GM18511 (cell line): Measurements from ENCODE around the gene CLIP3.
A peak's percentile ranks its signal among the peaks of the same experiment; 100 is the strongest.
"Not testable (repeated sequence)": the region's sequence is repeated elsewhere in the genome, so short reads cannot be mapped to it uniquely, and the experiment has no call there.

ENCODE experiments used
- ATAC-seq: cut with Tn5 transposase; IDR thresholded peaks from one replicate; pipeline ENCODE4 v1.9.1; 2021; ENCODE audit warnings: mild to moderate bottlenecking, moderate library complexity; ENCODE audit not compliant: unreplicated experiment

Gene CLIP3

DNA sequence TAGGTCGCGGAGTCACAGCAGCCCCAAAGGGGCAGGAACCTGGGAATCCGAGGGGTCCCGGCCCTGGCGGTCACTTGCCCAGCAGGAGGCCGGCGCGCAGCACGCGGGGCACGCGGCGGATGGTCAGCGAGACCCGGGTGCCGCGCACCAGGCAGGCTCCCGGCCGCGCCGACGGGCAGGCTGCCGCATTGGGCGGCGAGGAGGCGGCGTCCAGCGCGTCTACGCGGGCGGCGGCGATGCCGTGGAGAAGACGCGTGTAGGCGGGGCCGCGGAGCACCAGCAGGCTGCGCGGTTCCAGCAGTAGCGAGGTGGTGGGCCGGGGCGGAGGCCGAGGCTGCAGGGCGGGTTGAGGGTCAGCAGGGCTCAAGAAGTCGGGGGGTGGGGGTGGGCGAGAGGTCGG lies 23.5 kb downstream of the CLIP3 start:
- no peak for ATAC-seq

- ATAC-seq, result no peak
These were observed 24.2 kb downstream of the CLIP3 start, which contains the start of gene SYNE4 for GRCh38 chr19:36008336-36008978. Gene SYNE4 (minus strand): TSS chr19:36008813. CDS start chr19:36008681, 132 bp downstream.

GRCh38 chr19:36006955-36007354 lies 25.7 kb downstream of the CLIP3 start:
- no peak for ATAC-seq

- no peak for ATAC-seq
These were observed 29.4 kb downstream of the CLIP3 start for GRCh38 chr19:36003284-36003683.

GRCh38 chr19:36001605-36002004 lies 31.1 kb downstream of the CLIP3 start:
- no peak for ATAC-seq

DNA sequence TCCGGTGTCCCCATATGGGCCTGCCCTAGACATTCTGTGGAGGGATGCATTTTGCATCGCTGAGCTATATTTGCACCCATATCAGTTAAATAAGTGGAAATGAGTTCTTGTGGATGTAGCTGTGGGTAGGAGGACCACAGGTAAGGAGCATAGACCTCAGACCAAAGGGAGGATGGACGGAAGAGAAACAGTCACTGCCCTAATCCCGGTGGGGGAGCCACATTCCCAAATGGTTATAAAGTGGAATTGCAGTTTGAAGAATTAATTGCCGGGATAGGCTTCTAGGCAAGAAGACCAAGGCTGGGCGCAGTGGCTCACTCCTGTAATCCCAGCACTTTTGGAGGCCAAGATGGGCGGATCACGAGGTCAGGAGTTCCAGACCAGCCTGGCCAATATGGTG lies 35.9 kb downstream of the CLIP3 start:
- no peak for ATAC-seq

DNA sequence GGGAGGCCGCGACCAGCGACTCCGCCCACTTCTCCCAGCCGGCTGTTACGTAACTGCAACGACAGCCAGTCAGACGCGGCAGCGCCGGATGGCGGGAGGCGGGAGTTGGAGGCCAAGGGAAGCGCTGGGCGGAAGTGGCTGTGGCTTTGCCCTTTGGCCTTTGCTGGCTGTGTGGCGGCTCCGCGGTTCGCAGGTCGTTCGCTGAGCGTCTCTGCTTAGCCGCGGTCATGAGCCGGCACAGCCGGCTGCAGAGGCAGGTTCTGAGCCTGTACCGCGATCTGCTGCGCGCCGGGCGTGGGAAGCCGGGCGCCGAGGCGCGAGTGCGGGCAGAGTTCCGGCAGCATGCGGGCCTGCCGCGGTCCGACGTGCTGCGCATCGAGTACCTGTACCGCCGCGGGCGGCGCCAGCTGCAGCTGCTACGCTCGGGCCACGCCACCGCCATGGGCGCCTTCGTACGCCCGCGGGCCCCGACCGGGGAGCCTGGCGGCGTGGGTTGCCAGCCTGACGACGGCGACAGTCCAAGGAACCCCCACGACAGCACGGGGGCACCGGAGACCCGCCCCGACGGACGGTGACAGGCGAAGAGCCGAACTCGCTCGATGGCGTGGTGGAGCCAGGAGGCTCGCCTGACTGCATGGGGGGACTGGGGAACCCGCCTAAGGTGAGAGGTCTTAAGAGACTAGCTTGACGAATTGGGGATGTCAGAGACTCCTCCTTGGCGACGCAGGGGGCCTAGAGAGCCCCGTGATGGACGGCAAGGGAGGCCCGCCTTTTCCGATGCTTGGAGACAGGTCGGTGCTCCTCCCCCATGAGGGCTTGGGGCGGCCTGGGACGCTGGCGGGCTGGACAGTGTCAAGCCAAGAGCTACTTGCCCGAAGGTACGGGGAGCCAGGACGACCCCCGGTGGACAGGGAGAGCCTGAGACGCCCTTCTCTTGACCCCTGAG lies 37.4 kb downstream of the CLIP3 start, which contains the start of gene SDHAF1:
SDHAF1 (plus strand) TSS at position 141 of the 946 bp plus-strand sequence; CDS start at position 228, 87 bp downstream.
- ATAC-seq, result peak; percentile 87

DNA sequence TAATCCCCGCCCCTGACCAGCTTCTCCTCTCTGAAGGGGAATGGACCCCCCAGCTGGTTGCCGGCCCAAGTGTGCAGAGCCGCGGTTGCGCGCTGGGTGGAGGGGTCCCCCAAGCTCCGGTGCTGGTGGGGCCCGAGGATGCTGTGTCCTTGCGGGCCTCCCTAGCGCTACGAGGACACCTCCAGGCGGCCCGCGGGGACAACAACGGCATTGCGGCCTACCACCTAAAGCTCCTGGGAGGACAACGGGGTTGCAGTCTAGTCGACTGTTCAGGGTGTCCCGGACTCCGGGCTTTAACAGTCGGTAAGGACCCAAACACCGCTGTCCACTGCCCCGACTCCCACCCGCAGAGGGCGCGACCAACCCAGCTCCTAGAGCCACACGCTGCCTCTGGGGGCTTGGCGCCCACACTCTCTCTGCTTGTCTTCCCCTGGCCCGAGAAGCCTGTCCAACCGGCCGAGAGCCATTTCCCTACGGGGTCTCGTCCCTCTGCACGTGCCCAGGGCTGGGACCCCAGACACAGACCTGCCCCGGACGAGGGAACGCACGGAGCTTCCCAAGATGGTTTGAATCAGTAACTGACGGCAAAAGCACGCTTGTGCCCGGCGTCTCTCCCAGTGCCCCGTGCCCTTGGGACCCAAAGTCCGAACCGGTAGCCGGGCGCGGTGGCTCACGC lies 38.6 kb downstream of the CLIP3 start:
- no peak for ATAC-seq

DNA sequence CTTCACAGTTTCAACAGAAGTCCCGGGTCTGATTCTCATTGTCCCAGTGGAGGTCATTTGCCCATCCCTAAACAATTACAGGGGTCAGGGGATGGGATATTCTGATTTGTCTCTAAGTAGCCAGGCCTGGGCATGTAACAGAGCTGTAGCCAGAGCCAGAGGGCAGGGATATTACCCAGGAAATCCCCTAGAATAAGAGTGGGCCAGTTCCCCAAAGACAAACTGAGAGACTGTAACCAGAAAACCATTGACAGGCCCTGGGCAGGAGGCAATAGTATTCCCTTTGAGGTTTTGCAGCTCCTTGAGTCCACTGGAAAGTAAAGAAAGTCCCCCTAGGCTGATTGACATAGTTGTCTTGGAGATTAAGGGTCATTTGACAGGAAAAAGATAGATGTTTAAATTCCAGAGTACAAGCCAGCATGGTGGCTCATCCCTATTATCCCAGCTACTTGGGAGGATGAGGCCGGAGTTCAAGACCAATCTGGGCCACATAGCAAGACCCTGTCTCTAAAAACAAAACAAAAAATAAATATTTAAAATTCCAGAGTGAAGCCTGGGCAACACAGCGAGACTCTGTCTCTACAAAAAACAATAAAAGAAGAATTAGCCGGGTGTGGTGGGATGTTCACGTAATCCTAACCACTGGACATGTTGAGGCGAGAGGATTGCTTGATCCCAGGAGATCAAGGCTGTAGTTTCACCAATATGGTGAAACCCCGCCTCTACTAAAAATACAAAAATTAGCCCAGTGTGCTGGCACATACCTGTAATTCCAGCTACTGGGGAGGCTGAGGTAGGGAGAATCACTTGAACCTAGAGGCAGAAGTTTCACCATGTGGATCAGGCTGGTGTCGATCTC lies 39.5 kb downstream of the CLIP3 start:
- ATAC-seq, result no peak

DNA sequence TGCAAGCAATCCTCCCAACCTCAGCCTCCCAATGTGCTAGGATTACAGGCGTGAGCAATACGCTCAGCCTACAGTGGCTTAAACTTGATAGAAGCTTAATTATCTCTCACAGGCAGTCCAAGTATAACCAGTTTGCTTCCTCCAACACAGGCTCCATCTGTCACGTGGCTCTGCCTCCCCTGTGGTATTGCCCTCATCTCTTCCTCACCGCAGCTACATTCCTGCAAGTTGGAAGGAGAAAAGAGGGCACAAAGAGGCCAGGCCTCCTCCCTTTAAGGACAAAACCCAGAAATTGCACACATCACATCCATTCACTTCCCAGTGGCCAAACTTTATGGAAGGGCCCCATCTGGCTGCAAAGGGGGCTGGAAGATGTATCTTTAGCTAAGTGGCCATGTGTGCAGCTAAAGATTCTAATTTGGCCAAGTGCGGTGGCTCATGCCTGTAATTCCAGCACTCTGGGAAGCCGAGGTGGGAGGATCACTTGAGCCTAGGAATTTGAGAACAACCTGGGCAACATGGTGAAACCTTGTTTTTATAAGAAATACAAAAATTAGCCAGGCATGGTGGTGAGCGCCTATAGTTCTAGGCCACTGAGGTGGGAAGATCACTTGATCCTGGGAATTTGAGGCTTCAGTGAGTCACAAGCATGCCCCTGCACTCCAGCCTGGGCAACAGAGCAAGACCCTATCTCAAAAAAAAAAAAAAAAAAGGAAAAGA lies 40.8 kb downstream of the CLIP3 start:
- ATAC-seq, result no peak

DNA sequence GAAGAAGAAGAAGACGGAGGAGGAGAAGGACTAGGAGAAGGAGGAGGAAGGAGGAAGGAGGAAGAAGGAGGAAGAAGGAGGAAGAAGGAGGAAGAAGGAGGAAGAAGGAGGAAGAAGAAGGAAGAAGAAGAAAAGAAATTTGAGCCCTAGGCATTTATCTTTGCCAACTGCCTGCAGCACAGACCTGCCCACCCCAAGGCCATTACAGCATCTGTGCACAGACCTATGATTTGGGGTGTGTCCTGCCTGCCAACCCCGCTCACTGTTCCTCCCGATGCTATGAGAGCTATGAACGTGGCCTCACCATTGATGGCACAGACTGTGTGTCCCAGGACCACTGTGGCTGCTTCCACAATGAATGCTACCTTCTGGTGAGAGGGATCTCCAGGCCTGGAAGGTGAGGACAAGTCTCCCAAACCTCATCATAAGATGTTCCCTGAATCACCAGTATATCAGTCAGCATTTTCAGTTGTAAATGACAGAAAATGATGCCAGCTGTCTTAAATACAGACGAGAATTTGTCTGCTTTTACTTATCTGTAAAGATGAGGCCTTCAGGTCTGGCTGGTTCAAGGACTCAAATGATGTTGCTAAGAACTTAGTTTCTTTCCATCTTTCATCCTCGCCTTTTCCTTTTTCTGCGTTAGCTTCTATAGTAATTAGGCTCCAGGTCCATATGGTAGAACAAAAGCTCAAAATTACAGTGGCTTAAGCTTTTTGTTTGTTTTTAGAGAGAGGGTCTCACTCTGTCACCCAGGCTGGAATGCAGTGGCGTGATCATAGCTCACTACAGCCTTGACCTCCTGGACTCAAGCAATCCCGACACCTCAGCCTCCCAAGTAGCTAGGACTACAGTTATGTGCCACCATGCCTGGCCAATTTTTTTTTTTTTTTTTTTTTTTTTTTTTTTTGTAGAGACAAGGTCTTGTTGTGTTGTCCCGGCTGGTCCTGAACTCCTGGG lies 41.6 kb downstream of the CLIP3 start:
- no peak for ATAC-seq

DNA sequence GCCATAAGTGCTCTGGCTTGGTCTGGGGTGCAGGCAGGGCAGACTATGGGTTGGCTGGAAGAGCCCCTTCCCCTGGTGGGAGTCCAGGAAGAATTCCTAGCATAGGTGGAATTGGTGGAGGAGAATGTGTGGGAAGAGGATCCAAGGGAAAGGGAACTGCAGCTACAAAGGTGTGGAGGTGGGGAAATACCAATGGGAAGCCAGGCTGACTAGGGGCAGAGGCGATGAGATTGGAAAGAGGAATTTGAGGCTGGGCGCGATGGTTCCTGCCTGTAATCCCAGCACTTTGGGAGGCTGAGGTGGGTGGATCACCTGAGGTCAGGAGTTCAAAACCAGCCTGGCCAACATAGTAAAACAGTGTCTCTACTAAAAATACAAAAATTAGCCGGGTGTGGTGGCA lies 42.5 kb downstream of the CLIP3 start:
- no peak for ATAC-seq

DNA sequence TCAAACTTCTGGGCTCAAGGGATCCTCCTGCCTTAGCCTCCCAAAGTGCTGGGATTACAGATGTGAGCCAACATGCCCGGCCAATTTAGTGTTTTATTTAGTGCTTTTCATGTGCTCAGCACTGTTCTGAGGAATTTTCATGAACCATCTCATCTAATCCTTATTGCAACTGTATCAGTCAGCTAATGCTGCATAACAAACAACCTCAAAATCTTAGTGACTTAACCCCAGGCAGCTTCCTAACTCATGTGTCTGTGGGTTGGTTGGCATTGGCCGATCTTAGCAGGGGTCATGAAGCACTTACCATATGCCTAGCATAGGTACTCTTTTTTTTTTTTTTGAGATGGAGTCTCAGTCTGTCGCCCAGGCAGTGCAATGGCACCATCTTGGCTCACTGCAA lies 43.8 kb downstream of the CLIP3 start:
- ATAC-seq, result no peak

DNA sequence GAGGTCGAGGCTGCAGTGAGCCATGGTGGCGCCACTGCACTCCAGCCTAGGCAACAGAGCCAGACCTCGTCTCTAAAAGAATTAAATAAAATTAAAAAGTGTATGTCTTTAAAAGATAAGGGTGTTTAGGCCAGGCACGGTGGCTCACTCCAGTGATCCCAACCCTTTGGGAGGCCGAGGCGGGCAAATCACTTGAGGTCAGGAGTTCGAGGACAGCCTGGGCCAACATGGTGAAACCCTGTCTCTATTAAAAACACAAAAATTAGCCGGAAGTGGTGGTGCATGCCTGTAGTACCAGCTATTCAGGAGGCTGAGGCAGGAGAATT lies 45.1 kb downstream of the CLIP3 start:
- ATAC-seq, result no peak

DNA sequence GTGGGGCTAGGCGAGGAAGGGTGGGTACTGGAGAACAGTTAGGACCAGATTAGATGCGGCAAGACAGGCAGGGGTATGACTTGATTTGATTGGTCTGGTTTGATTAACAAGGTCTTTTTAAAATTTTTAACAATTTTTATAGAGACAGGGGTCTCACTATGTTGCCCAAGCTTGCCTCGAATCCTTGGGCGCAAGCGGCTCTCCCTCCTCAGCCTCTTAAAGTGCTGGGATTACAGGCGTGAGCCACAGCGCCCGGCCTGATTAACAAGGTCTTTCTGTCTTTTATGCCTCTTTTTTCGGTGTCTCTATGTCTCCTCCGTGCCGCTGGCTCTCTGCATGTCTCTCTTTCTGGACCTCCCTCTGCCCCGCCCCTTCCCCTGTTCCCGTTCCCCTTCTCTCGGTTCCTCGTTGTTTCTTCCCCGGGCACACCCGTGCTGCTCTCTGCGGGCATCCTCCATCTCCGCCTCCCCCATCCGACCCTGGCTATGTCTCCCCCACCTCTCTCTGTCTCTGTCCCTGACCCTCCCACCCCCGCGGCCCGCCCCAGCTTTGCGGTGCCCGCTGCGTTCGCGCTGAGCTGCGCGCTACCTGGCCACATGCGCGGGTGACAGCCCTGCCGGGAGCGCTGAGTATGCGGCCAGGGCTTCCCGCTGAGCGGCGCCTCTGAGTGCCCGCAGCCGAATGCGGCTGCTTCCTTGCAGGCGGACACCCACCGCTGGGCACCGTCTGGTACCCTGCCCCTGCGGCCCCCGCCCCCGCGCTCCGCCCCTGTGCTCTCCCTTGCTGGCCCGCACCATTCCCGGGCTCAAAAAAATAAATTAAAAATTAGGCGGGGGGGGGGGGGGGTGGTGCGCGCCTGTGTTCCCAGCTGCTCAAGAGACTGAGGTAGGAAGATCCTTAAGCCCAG lies 45.8 kb downstream of the CLIP3 start:
- ATAC-seq, result no peak

- no peak for ATAC-seq
These were observed 46.6 kb downstream of the CLIP3 start for GRCh38 chr19:35986111-35986510.

GRCh38 chr19:35983177-35983576 lies 49.5 kb downstream of the CLIP3 start:
- no peak for ATAC-seq

DNA sequence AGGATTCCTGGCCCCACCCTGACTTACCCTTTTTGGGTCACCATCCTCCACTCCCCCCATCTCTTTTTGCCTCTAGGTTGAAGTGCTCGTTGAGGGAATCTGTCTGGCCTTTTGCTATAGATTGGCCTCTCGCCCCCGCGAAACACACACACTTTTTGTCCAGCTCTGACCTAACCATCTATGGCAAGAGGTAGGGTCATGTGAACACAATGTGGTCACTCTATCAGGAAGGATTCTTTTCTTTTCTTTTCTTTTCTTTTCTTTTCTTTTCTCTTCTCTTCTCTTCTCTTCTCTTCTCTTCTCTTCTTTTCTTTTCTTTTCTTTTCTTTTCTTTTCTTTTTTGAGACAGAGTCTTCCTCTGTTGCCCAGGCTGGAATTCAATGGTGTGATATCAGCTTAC lies 51.7 kb downstream of the CLIP3 start:
- ATAC-seq, result not testable (repeated sequence)
